Measurements from ENCODE around the gene TMX4. TPM values are rescaled to one million over a fixed set of nuclear protein-coding genes. Genes with fewer than 3 reads are reported as not detected.

Gene TMX4
- polyA plus RNA-seq, 1 donor (not counting 4 experiments of a cell fraction or from before 2014, with no cell fraction given), result 5.9 TPM

GRCh38 chr20:7985916-7986315 is 33.6 kb downstream of the TMX4 start:
- FAIRE-seq, result no peak
- H3K9me3 ChIP-seq (ENCODE audit: control insufficient read depth, low read depth, low read length), result no peaks in the 10 kb centered on the region
- no peaks in the 10 kb centered on the region for H3K4me1 ChIP-seq (ENCODE audit: control insufficient read depth, extremely low read depth, insufficient read depth, low read length)
- H3K36me3 ChIP-seq (ENCODE audit: control insufficient read depth in 2 of 2, extremely low read depth in 1 of 2, insufficient read depth in 2 of 2, low read length in 2 of 2), result no peaks in the 10 kb centered on the region
- TF ChIP-seq CTCF (optimal IDR thresholded peaks at IDR 0.05 in 1 of 3, IDR thresholded peaks at IDR 0.05 in 1 of 3, conservative IDR thresholded peaks at IDR 0.05 in 1 of 3; ENCODE audit: extremely low read depth in 1 of 3, insufficient read depth in 2 of 3, low read length in 3 of 3) (no peak), EZH2 (IDR thresholded peaks at IDR 0.05; ENCODE audit: low read length) (no peak)
- H2AFZ ChIP-seq (ENCODE audit: control insufficient read depth, low read length), result no peak overlapping the region
- no peaks in the 10 kb centered on the region for H3K9me1 ChIP-seq (ENCODE audit: control insufficient read depth, extremely low read depth, insufficient read depth, low read length)
- no peak overlapping the region for H3K9ac ChIP-seq (ENCODE audit: control insufficient read depth, extremely low read depth, insufficient read depth, low read length)
- no peak for DNase-seq (ENCODE audit: low read depth, low spot score)
- H4K20me1 ChIP-seq (ENCODE audit: control insufficient read depth, extremely low read depth, insufficient read depth, low read length), result no peaks in the 10 kb centered on the region
- no peak overlapping the region for H3K4me2 ChIP-seq (ENCODE audit: control insufficient read depth, extremely low read depth, insufficient read depth, low read depth, low read length)
- no peaks in the 10 kb centered on the region for H3K79me2 ChIP-seq (ENCODE audit: control insufficient read depth, insufficient read depth, low read length)
- no peak overlapping the region for H3K27ac ChIP-seq (ENCODE audit: control insufficient read depth, insufficient read depth, low read length)
- dilution Hi-C loops (cut with MboI; ENCODE audit: extremely low pct_ligation_motif_present, low sequenced_read_pairs), result no loop called here
- no peaks in the 10 kb centered on the region for H3K27me3 ChIP-seq (ENCODE audit: control insufficient read depth, extremely low read depth, insufficient read depth, low read length)
- H3K4me3 ChIP-seq (ENCODE audit: control insufficient read depth in 2 of 3, extremely low read depth in 1 of 3, insufficient read depth in 2 of 3, low read depth in 1 of 3, low read length in 3 of 3), result no peak overlapping the region

GRCh38 chr20:7984192-7984591 is 35.4 kb downstream of the TMX4 start:
- FAIRE-seq, result no peak
- Histone ChIP-seq H3K36me3 (ENCODE audit: control insufficient read depth in 2 of 2, extremely low read depth in 1 of 2, insufficient read depth in 2 of 2, low read length in 2 of 2) (no peaks in the 10 kb centered on the region), H3K27me3 (ENCODE audit: control insufficient read depth, extremely low read depth, insufficient read depth, low read length) (no peaks in the 10 kb centered on the region), H2AFZ (ENCODE audit: control insufficient read depth, low read length) (no peak overlapping the region), H3K9ac (ENCODE audit: control insufficient read depth, extremely low read depth, insufficient read depth, low read length) (no peak overlapping the region), H3K4me3 (ENCODE audit: control insufficient read depth in 2 of 3, extremely low read depth in 1 of 3, insufficient read depth in 2 of 3, low read depth in 1 of 3, low read length in 3 of 3) (no peak overlapping the region), H3K4me1 (ENCODE audit: control insufficient read depth, extremely low read depth, insufficient read depth, low read length) (no peaks in the 10 kb centered on the region), H3K4me2 (ENCODE audit: control insufficient read depth, extremely low read depth, insufficient read depth, low read depth, low read length) (no peak overlapping the region), H4K20me1 (ENCODE audit: control insufficient read depth, extremely low read depth, insufficient read depth, low read length) (no peaks in the 10 kb centered on the region), H3K9me1 (ENCODE audit: control insufficient read depth, extremely low read depth, insufficient read depth, low read length) (no peaks in the 10 kb centered on the region), H3K9me3 (ENCODE audit: control insufficient read depth, low read depth, low read length) (no peaks in the 10 kb centered on the region), H3K79me2 (ENCODE audit: control insufficient read depth, insufficient read depth, low read length) (no peaks in the 10 kb centered on the region), H3K27ac (ENCODE audit: control insufficient read depth, insufficient read depth, low read length) (no peak overlapping the region)
- TF ChIP-seq CTCF (optimal IDR thresholded peaks at IDR 0.05 in 1 of 3, IDR thresholded peaks at IDR 0.05 in 1 of 3, conservative IDR thresholded peaks at IDR 0.05 in 1 of 3; ENCODE audit: extremely low read depth in 1 of 3, insufficient read depth in 2 of 3, low read length in 3 of 3), result no peak
- no peak for TF ChIP-seq EZH2 (IDR thresholded peaks at IDR 0.05; ENCODE audit: low read length)
- dilution Hi-C loops (cut with MboI; ENCODE audit: extremely low pct_ligation_motif_present, low sequenced_read_pairs), result no loop called here
- no peak for DNase-seq (ENCODE audit: low read depth, low spot score)

All from keratinocyte (primary cell).